ENCODE results near the gene TMEM141.

DNA sequence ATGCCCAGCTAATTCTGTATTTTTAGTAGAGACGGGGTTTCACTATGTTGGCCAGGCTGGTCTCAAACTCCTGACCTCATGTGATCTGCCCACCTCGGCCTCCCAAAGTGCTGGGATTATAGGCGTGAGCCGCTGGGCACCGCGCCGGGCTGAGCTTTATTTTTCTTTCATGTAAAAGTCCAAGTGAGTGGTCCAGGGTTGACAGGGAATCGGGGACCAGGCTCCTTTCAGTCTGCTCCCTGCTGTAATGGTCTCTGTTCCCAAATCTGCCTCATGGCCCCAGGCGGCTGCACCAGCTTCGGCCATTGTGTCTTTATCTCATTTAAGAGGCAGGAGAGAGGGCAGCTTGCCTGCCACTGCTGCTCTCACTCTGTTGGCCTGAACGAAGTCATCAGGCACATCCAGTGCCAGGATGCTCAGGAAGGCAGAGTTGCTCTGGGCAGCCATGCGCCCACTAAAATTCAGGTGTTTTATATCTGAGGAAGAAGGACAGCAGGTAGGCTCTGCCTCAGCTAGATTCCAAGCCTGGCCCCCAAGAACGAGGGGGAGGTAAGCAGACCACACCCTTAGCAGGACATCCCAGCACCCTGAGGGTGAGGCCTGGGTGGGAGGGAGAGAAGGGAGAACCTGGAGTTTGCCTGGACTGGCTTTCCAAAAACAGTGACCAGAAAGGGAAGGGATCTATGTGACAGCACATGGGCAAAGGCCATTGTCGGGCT, 3.3 kb downstream of the TMEM141 start:
- TF ChIP-seq TAF1 (IDR thresholded peaks at IDR 0.05; ENCODE audit: low read depth, low read length) (no peak), POLR2A (IDR thresholded peaks at IDR 0.05; ENCODE audit: low read depth, low read length) (no peak)
